Liver (tissue), 3 donors: ENCODE results near the gene SPTBN4.

Experiments used
- ATF3 ChIP-seq: IDR thresholded peaks from 2 replicates; pipeline ENCODE4 v1.6.1; 2016; ENCODE audit warnings: antibody characterized with exemption
- FOXA2 ChIP-seq: IDR thresholded peaks from 2 replicates; pipeline ENCODE4 v1.6.1; 2016; ENCODE audit warnings: antibody characterized with exemption
- JUND ChIP-seq, 2 donors: IDR thresholded peaks; 2 replicates each; pipeline ENCODE4 v1.6.1; 2016; ENCODE audit warnings: antibody characterized with exemption in 2 of 2
- RAD21 ChIP-seq, 2 donors: IDR thresholded peaks; 2 replicates each; pipeline ENCODE4 v1.6.1; 2016; ENCODE audit warnings: antibody characterized with exemption in 2 of 2, mild to moderate bottlenecking in 2 of 2
- RXRA ChIP-seq, 2 donors: IDR thresholded peaks; 2 replicates each; pipeline ENCODE4 v1.6.1; 2017 to 2018; ENCODE audit warnings: antibody characterized with exemption in 2 of 2, mild to moderate bottlenecking in 1 of 2
- SP1 ChIP-seq: IDR thresholded peaks from 2 replicates; pipeline ENCODE4 v1.6.1; 2018; ENCODE audit warnings: antibody characterized with exemption, mild to moderate bottlenecking
- YY1 ChIP-seq: IDR thresholded peaks from 2 replicates; pipeline ENCODE4 v1.6.1; 2016; ENCODE audit warnings: antibody characterized with exemption, mild to moderate bottlenecking
- TF ChIP-seq, protein P1 (sequence below): fragments of 150-350 bp; IDR thresholded peaks from 2 replicates; pipeline ENCODE4 v1.5.1; 2017; ENCODE audit warnings: improper control_type of control experiment, low read depth, low read length; ENCODE audit not compliant: missing input control
- TF ChIP-seq, protein P2 (sequence below): IDR thresholded peaks from 2 replicates; pipeline ENCODE4 v1.6.1; 2016; ENCODE audit warnings: antibody characterized with exemption
- donor health status: healthy.
- donor health status: healthy.

- TF ChIP-seq, protein P1, sequence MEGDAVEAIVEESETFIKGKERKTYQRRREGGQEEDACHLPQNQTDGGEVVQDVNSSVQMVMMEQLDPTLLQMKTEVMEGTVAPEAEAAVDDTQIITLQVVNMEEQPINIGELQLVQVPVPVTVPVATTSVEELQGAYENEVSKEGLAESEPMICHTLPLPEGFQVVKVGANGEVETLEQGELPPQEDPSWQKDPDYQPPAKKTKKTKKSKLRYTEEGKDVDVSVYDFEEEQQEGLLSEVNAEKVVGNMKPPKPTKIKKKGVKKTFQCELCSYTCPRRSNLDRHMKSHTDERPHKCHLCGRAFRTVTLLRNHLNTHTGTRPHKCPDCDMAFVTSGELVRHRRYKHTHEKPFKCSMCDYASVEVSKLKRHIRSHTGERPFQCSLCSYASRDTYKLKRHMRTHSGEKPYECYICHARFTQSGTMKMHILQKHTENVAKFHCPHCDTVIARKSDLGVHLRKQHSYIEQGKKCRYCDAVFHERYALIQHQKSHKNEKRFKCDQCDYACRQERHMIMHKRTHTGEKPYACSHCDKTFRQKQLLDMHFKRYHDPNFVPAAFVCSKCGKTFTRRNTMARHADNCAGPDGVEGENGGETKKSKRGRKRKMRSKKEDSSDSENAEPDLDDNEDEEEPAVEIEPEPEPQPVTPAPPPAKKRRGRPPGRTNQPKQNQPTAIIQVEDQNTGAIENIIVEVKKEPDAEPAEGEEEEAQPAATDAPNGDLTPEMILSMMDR, result no peak
- TF ChIP-seq JUND (IDR thresholded peaks at IDR 0.05), result no peak
- TF ChIP-seq, protein P2, sequence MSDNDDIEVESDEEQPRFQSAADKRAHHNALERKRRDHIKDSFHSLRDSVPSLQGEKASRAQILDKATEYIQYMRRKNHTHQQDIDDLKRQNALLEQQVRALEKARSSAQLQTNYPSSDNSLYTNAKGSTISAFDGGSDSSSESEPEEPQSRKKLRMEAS, result no peak
- no peak for TF ChIP-seq RXRA (IDR thresholded peaks at IDR 0.05)
- no peak for TF ChIP-seq FOXA2
- TF ChIP-seq ATF3, result no peak
- no peak for TF ChIP-seq RAD21 (IDR thresholded peaks at IDR 0.05)
- TF ChIP-seq YY1, result no peak
- TF ChIP-seq SP1, result no peak
These were observed 43.8 kb upstream of the SPTBN4 start for GRCh38 chr19:40422748-40423566.
